OCI-LY1 (cell line): ENCODE measurements around the gene CD209.

Experiments
- H2AFZ ChIP-seq: fragments of 200-600 bp; sonication (generic), shearing (Covaris generic); 2 replicates; pipeline ENCODE4 v1.6.0; 2014; ENCODE audit warnings: antibody characterized with exemption, mild to moderate bottlenecking, low read length
- H3F3A ChIP-seq: fragments of 200-600 bp; sonication (generic), shearing (Covaris generic); 2 replicates; pipeline ENCODE4 v1.6.0; 2014; ENCODE audit warnings: mild to moderate bottlenecking, antibody characterized with exemption, low read length, moderate library complexity; ENCODE audit not compliant: insufficient read depth
- H3K27ac ChIP-seq: fragments of 200-600 bp; sonication (generic); 2 replicates; pipeline ENCODE4 v1.5.1; 2014; ENCODE audit warnings: low read length, mixed run types, mild to moderate bottlenecking, low read depth; ENCODE audit not compliant: poor library complexity, severe bottlenecking
- H3K27me3 ChIP-seq: fragments of 200-600 bp; sonication (generic); 2 replicates; pipeline ENCODE4 v1.6.0; 2014; ENCODE audit warnings: antibody characterized with exemption, mild to moderate bottlenecking, low read length, moderate library complexity; ENCODE audit not compliant: insufficient read depth
- H3K36me3 ChIP-seq: fragments of 200-600 bp; sonication (generic); 2 replicates; pipeline ENCODE4 v1.6.1; 2014; ENCODE audit warnings: mild to moderate bottlenecking, antibody characterized with exemption, low read length, moderate library complexity, mixed read lengths; ENCODE audit not compliant: insufficient read depth
- H3K4me1 ChIP-seq: fragments of 200-600 bp; sonication (generic); 2 replicates; pipeline ENCODE4 v1.5.1; 2014; ENCODE audit warnings: mild to moderate bottlenecking, low read length, moderate library complexity; ENCODE audit not compliant: insufficient read depth, severe bottlenecking
- H3K4me2 ChIP-seq: fragments of 200-600 bp; sonication (generic), shearing (Covaris generic); 2 replicates; pipeline ENCODE4 v1.6.1; 2014; ENCODE audit warnings: low read length
- H3K4me3 ChIP-seq: fragments of 200-600 bp; sonication (generic); 2 replicates; pipeline ENCODE4 v1.5.1; 2014; ENCODE audit warnings: low read length, low read depth, mild to moderate bottlenecking, mixed read lengths; ENCODE audit not compliant: poor library complexity, severe bottlenecking
- H3K79me2 ChIP-seq: fragments of 200-600 bp; shearing (Covaris generic); 2 replicates; pipeline ENCODE4 v1.6.1; 2016; ENCODE audit warnings: mixed run types, low read length, mixed read lengths; ENCODE audit not compliant: insufficient read depth
- H3K9ac ChIP-seq: fragments of 200-600 bp; sonication (generic), shearing (Covaris generic); 2 replicates; pipeline ENCODE4 v1.6.1; 2014; ENCODE audit warnings: mild to moderate bottlenecking, low read length, mixed read lengths
- H3K9me2 ChIP-seq: fragments of 200-600 bp; sonication (generic), shearing (Covaris generic); 2 replicates; pipeline ENCODE4 v1.6.1; 2014; ENCODE audit warnings: low read depth, mild to moderate bottlenecking, low read length, mixed read lengths
- H3K9me3 ChIP-seq: fragments of 200-600 bp; shearing (Covaris generic); 2 replicates; pipeline ENCODE4 v1.6.1; 2014; ENCODE audit warnings: low read length, mixed read lengths
- H4K20me1 ChIP-seq: fragments of 200-600 bp; sonication (generic), shearing (Covaris generic); 2 replicates; pipeline ENCODE4 v1.6.0; 2016; ENCODE audit warnings: mild to moderate bottlenecking, low read length; ENCODE audit not compliant: insufficient read depth
- CTCF ChIP-seq: fragments of 200-600 bp; sonication (generic), shearing (Covaris generic); IDR thresholded peaks from 2 replicates; pipeline ENCODE4 v1.5.1; 2017; ENCODE audit warnings: mild to moderate bottlenecking, antibody characterized with exemption, low read length, moderate library complexity, mixed read lengths
- EZH2 ChIP-seq: fragments of 200-600 bp; sonication (generic), shearing (Covaris generic); IDR thresholded peaks from 2 replicates; pipeline ENCODE4 v1.8.0; 2017; ENCODE audit warnings: borderline replicate concordance, mixed run types, mild to moderate bottlenecking, antibody characterized with exemption, low read length, moderate library complexity, mixed read lengths

CD209 gene

GRCh38 chr19:7691497-7691896, 55.8 kb downstream of the CD209 start:
- H3K9me2 ChIP-seq: no peaks in the 10 kb centered on the region
- H3K27ac ChIP-seq: no peak overlapping the region
- no peaks in the 10 kb centered on the region for H3K79me2 ChIP-seq
- H3F3A ChIP-seq: no peaks in the 10 kb centered on the region
- TF ChIP-seq EZH2 (no peak), CTCF (no peak)
- H3K4me3 ChIP-seq: no peak overlapping the region
- H3K4me1 ChIP-seq: no peaks in the 10 kb centered on the region
- no peak overlapping the region for H3K9ac ChIP-seq
- no peaks in the 10 kb centered on the region for H3K9me3 ChIP-seq
- no peaks in the 10 kb centered on the region for H4K20me1 ChIP-seq
- H3K4me2 ChIP-seq: no peak overlapping the region
- H2AFZ ChIP-seq: no peak overlapping the region
- no peaks in the 10 kb centered on the region for H3K27me3 ChIP-seq
- no peaks in the 10 kb centered on the region for H3K36me3 ChIP-seq

- Histone ChIP-seq H3K4me2 (no peak overlapping the region), H3F3A (no peaks in the 10 kb centered on the region), H3K4me1 (no peaks in the 10 kb centered on the region), H3K36me3 (no peaks in the 10 kb centered on the region), H3K27ac (no peak overlapping the region), H4K20me1 (no peaks in the 10 kb centered on the region), H3K79me2 (no peaks in the 10 kb centered on the region), H3K9me3 (no peaks in the 10 kb centered on the region), H2AFZ (no peak overlapping the region), H3K4me3 (no peak overlapping the region), H3K9ac (no peak overlapping the region), H3K27me3 (no peaks in the 10 kb centered on the region), H3K9me2 (no peaks in the 10 kb centered on the region)
- TF ChIP-seq CTCF (no peak), EZH2 (no peak)
Measured at GRCh38 chr19:7690779-7691258, 56.5 kb downstream of the CD209 start.
